LNCAP (cell line): Measurements from ENCODE around the gene COG1.

ENCODE experiments used
- CTCF ChIP-seq: fragments of 450-650 bp; IDR thresholded peaks from 2 replicates; pipeline ENCODE4 v1.5.1; 2017; ENCODE audit warnings: mild to moderate bottlenecking

The COG1 gene

GRCh38 chr17:73182616-73183310 lies 10.1 kb upstream of the COG1 start:
- TF ChIP-seq CTCF: no peak

- TF ChIP-seq CTCF: no peak
These were observed 8.5 kb upstream of the COG1 start for GRCh38 chr17:73184136-73184993.

GRCh38 chr17:73186283-73187050 lies 6.4 kb upstream of the COG1 start:
- no peak for TF ChIP-seq CTCF

- TF ChIP-seq CTCF: no peak
These were observed 5.6 kb upstream of the COG1 start for GRCh38 chr17:73187203-73187769.

- no peak for TF ChIP-seq CTCF
These were observed 4.8 kb upstream of the COG1 start for GRCh38 chr17:73188011-73188410.

- peak; percentile 75 for TF ChIP-seq CTCF
These were observed 3.3 kb upstream of the COG1 start for GRCh38 chr17:73189417-73190099.
